ENCODE measurements around the gene CD80. TPM values are rescaled to one million over a fixed set of nuclear protein-coding genes. Genes with fewer than 3 reads are reported as not detected.

The CD80 gene
- total RNA-seq, 6 experiments from 2014 or later: 0.26 to 1.3 (median 0.51) TPM

GRCh38 chr3:119560160-119560559 lies 746 bp upstream of the CD80 start:
- WGBS (ENCODE audit: insufficient coverage, low coverage, low lambda C conversion rate, missing lambda C conversion rate): 81% methylated on average over 5 of the region's 5 CpGs
- H3K27ac ChIP-seq: no peak overlapping the region
- DNase-seq (no peak), ATAC-seq (no peak)
- no peaks in the 10 kb centered on the region for H3K27me3 ChIP-seq
- no peaks in the 10 kb centered on the region for H3K9me3 ChIP-seq
- no peak overlapping the region for H3K4me3 ChIP-seq
- peaks cover 0 to 5% (median 0%) of the 10 kb centered on the region in 4 donors for H3K4me1 ChIP-seq
- intact Hi-C loops (cut with DNase I): no loop called here
- TF ChIP-seq POLR2A (IDR thresholded peaks at IDR 0.05): no peak
- TF ChIP-seq, protein P1, sequence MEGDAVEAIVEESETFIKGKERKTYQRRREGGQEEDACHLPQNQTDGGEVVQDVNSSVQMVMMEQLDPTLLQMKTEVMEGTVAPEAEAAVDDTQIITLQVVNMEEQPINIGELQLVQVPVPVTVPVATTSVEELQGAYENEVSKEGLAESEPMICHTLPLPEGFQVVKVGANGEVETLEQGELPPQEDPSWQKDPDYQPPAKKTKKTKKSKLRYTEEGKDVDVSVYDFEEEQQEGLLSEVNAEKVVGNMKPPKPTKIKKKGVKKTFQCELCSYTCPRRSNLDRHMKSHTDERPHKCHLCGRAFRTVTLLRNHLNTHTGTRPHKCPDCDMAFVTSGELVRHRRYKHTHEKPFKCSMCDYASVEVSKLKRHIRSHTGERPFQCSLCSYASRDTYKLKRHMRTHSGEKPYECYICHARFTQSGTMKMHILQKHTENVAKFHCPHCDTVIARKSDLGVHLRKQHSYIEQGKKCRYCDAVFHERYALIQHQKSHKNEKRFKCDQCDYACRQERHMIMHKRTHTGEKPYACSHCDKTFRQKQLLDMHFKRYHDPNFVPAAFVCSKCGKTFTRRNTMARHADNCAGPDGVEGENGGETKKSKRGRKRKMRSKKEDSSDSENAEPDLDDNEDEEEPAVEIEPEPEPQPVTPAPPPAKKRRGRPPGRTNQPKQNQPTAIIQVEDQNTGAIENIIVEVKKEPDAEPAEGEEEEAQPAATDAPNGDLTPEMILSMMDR (IDR thresholded peaks at IDR 0.05): no peak
- H3K36me3 ChIP-seq: no peaks in the 10 kb centered on the region

DNA sequence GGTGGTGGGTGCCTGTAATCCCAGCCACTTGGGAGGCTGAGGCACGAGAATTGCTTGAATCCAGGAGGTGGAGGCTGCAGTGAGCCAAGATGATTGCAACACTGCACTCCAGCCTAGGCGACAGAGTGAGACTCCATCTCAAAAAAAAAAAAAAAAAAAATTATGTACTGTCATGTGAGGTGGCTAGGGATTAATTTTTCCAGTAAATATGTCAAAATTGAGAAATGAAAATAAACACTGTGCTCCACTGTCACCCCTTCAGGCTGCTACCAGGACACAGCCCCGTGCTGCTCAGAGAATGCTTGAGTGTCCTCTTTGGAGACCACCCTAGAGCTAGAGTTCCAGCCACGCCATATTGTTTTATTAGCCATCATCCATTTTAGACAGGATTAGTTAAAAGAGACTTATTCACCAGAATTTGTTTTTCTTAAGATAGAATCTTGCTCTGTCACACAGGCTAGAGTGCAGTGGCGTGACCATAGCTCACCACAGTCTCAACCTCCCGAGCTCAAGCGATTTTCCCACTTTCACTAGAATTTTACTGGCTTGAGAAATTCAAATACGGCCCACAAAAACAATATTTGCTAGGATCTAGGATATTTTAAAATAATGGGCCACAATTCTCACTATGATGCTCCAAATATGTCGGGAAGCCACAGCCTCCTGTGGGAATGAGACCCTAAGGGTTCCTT lies 642 bp downstream of the CD80 start:
- Histone ChIP-seq H3K4me3 (no peak overlapping the region), H3K27ac (no peak overlapping the region)

GRCh38 chr3:119557877-119558269 lies 1.5 kb downstream of the CD80 start:
- no peaks in the 10 kb centered on the region for H3K36me3 ChIP-seq
- intact Hi-C loops (cut with DNase I): no loop called here
- TF ChIP-seq, protein P1 (IDR thresholded peaks at IDR 0.05): no peak
- no peak for TF ChIP-seq POLR2A (IDR thresholded peaks at IDR 0.05)
- H3K9me3 ChIP-seq: no peaks in the 10 kb centered on the region
- DNase-seq (no peak), ATAC-seq (no peak)
- no peaks in the 10 kb centered on the region for H3K27me3 ChIP-seq
- 71% methylated on average over 3 of the region's 3 CpGs for WGBS (ENCODE audit: insufficient coverage, low coverage, low lambda C conversion rate, missing lambda C conversion rate)
- no peak overlapping the region for H3K27ac ChIP-seq
- no peak overlapping the region for H3K4me3 ChIP-seq
- peaks cover 0 to 5% (median 0%) of the 10 kb centered on the region in 4 donors for H3K4me1 ChIP-seq

More for the DNA sequence above, 642 bp downstream of the CD80 start:
- TF ChIP-seq, protein P1 (IDR thresholded peaks at IDR 0.05): no peak
- no peak for TF ChIP-seq POLR2A (IDR thresholded peaks at IDR 0.05)
- Histone ChIP-seq H3K36me3 (no peaks in the 10 kb centered on the region), H3K27me3 (no peaks in the 10 kb centered on the region), H3K9me3 (no peaks in the 10 kb centered on the region), H3K4me1 (peaks cover 0 to 5% (median 0%) of the 10 kb centered on the region in 4 donors)
- ATAC-seq (no peak), DNase-seq (no peak)
- intact Hi-C loops (cut with DNase I): no loop called here
- WGBS (ENCODE audit: insufficient coverage, low coverage, low lambda C conversion rate, missing lambda C conversion rate): 77% methylated on average over 9 of the region's 9 CpGs

GRCh38 chr3:119557192-119557876 lies 2.1 kb downstream of the CD80 start:
- ATAC-seq (no peak), DNase-seq (no peak)
- no peak for TF ChIP-seq POLR2A (IDR thresholded peaks at IDR 0.05)
- TF ChIP-seq, protein P1 (IDR thresholded peaks at IDR 0.05): no peak
- intact Hi-C loops (cut with DNase I): no loop called here
- Histone ChIP-seq H3K27ac (no peak overlapping the region), H3K27me3 (no peaks in the 10 kb centered on the region), H3K4me3 (no peak overlapping the region), H3K9me3 (no peaks in the 10 kb centered on the region), H3K36me3 (no peaks in the 10 kb centered on the region), H3K4me1 (peaks cover 0 to 5% (median 0%) of the 10 kb centered on the region in 4 donors)
- 77% methylated on average over 7 of the region's 7 CpGs for WGBS (ENCODE audit: insufficient coverage, low coverage, low lambda C conversion rate, missing lambda C conversion rate)

All from right lobe of liver (tissue), 6 donors.